Measurements from ENCODE around the gene PROM1.

The PROM1 gene

GRCh38 chr4:15918484-15919129 lies 165.2 kb downstream of the PROM1 start:
- Histone ChIP-seq H3K4me1 (ENCODE audit: control extremely low read depth in 1 of 4, control insufficient read depth in 4 of 4, insufficient read depth in 4 of 4, low read length in 3 of 4) (no peaks in the 10 kb centered on the region), H3K4me3 (ENCODE audit: control insufficient read depth in 1 of 7, extremely low read depth in 1 of 7, insufficient read depth in 4 of 7, low read depth in 2 of 7, low read length in 6 of 7) (no peak overlapping the region), H3K9me3 (ENCODE audit: control extremely low read depth in 1 of 5, control insufficient read depth in 4 of 5, insufficient read depth in 2 of 5, low read depth in 1 of 5, low read length in 4 of 5) (peaks cover 0 to 4% (median 1%) of the 10 kb centered on the region in 5 experiments), H3K36me3 (ENCODE audit: control insufficient read depth in 4 of 4, insufficient read depth in 4 of 4, low read length in 3 of 4) (no peaks in the 10 kb centered on the region), H3K27ac (ENCODE audit: insufficient read depth in 1 of 2, low read depth in 1 of 2, low read length in 2 of 2, poor library complexity in 1 of 2, severe bottlenecking in 2 of 2) (no peak overlapping the region), H3K27me3 (replicated peaks in 2 of 5; ENCODE audit: control insufficient read depth in 4 of 5, insufficient read depth in 5 of 5, low read length in 4 of 5) (peaks cover 0 to 4% (median 0%) of the 10 kb centered on the region in 5 experiments)
- CTCF ChIA-PET, result interaction anchor here (1.0 to 1.5 kb wide), 2 partner anchors 10 to 20 kb away, joined by 3 read pairs; partner anchors contain the start of gene FGFBP1
- DNase-seq, result no peak
- POLR2A ChIA-PET, result no interaction called here
- 93% methylated on average over 3 of the region's 4 CpGs for WGBS (ENCODE audit: insufficient coverage)

Measured in common myeloid progenitor, CD34-positive (primary cell).